HepG2 (cell line): ENCODE data around the gene THOC7. TPM values are rescaled to one million over a fixed set of nuclear protein-coding genes. Genes with fewer than 3 reads are reported as not detected.

ENCODE experiments used
- ATAC-seq: fragments of 200-7000 bp; cut with Tn5 transposase; 3 replicates; pipeline ENCODE4 v1.9.1; 2020; ENCODE audit warnings: mild to moderate bottlenecking, moderate library complexity
- BruUV-seq: library from RNA; stranded (reverse); fragments of 400-500 nt; replicated peaks from 2 replicates; lab custom pipeline; 2021; lab: Mats Ljungman, UMichigan
- CTCF ChIA-PET: fragments of 300-600 bp; formaldehyde crosslinking; extraction: SDS; loops from one replicate; lab custom pipeline; 2021; ENCODE audit warnings: low total read pairs, inconsistent platforms, low intra/inter-chr PET ratio; lab: Yijun Ruan, JAX
- POLR2A ChIA-PET: fragments of 350-600 bp; sonication (Branson Sonifier 250); formaldehyde crosslinking; loops from one replicate; lab custom pipeline; 2020; ENCODE audit warnings: antibody characterized with exemption, inconsistent platforms; lab: Yijun Ruan, JAX
- DNase-seq: peaks from one replicate; pipeline ENCODE4 v3.0.0-alpha.2; 2015; ENCODE audit warnings: low spot score
- FAIRE-seq: peaks from 3 replicates; lab custom pipeline; 2011; peaks lifted over from hg19 to GRCh38; lab: Jason Lieb, UNC
- H2AFZ ChIP-seq: one replicate; pipeline ENCODE4 v1.6.1; 2011; ENCODE audit warnings: low read length, inconsistent platforms
- H3K27ac ChIP-seq: fragments of 300-600 bp; 3 replicates; pipeline ENCODE4 v1.8.0; 2011; ENCODE audit warnings: mixed run types, mild to moderate bottlenecking, mixed read lengths, low read length, inconsistent platforms; ENCODE audit not compliant: insufficient read depth; ENCODE audit errors: extremely low read length
- H3K27me3 ChIP-seq, 2 experiments: fragments of 200-600 bp in 1 of 2; 2 replicates in 1 of 2; 3 replicates in 1 of 2; pipeline versions ENCODE4 v1.6.0 to v1.8.0; 2011; ENCODE audit warnings: low read length in 2 of 2, mild to moderate bottlenecking in 2 of 2, moderate library complexity in 2 of 2, inconsistent platforms in 1 of 2; ENCODE audit not compliant: insufficient read depth in 2 of 2, control insufficient read depth in 1 of 2
- H3K36me3 ChIP-seq, 2 experiments: fragments of 200-600 bp in 1 of 2; replicated peaks in 1 of 2; 2 replicates in 1 of 2; 3 replicates in 1 of 2; pipeline versions ENCODE4 v1.5.1 to v1.8.0; 2011; ENCODE audit warnings: low read length in 2 of 2, inconsistent platforms in 1 of 2; ENCODE audit not compliant: insufficient read depth in 2 of 2, control insufficient read depth in 1 of 2
- H3K4me1 ChIP-seq: 2 replicates; pipeline ENCODE4 v1.5.1; 2012; ENCODE audit warnings: low read length, inconsistent platforms; ENCODE audit not compliant: insufficient read depth
- H3K4me2 ChIP-seq: 2 replicates; pipeline ENCODE4 v1.6.0; 2011; ENCODE audit warnings: low read depth, low read length, inconsistent platforms
- H3K4me3 ChIP-seq, 3 experiments: fragments of 200-600 bp in 1 of 3; sonication (generic), shearing (Covaris generic) in 1 of 3; replicated peaks in 1 of 3; 2 replicates each; pipeline ENCODE4 v1.5.1; 2011 to 2016; ENCODE audit warnings: low read length in 3 of 3, inconsistent platforms in 2 of 3, low read depth in 2 of 3, mild to moderate bottlenecking in 2 of 3, control low read depth in 1 of 3, mixed read lengths in 1 of 3; ENCODE audit not compliant: insufficient read depth in 1 of 3
- H3K79me2 ChIP-seq: one replicate; pipeline ENCODE4 v1.6.1; 2011; ENCODE audit warnings: low read length, inconsistent platforms; ENCODE audit not compliant: insufficient read depth
- H3K9ac ChIP-seq: 2 replicates; pipeline ENCODE4 v1.6.0; 2011; ENCODE audit warnings: mild to moderate bottlenecking, low read depth, low read length, inconsistent platforms; ENCODE audit not compliant: insufficient read depth
- H3K9me3 ChIP-seq: 2 replicates; pipeline ENCODE4 v1.5.1; 2012; ENCODE audit warnings: mild to moderate bottlenecking, low read length
- H4K20me1 ChIP-seq: 2 replicates; pipeline ENCODE4 v1.6.0; 2011; ENCODE audit warnings: inconsistent platforms, mild to moderate bottlenecking, low read length, moderate library complexity; ENCODE audit not compliant: insufficient read depth
- ADNP ChIP-seq: sonication (generic); formaldehyde crosslinking; IDR thresholded peaks from 2 replicates; pipeline ENCODE4 v1.4.0; 2020; ENCODE audit warnings: missing genetic modification reagents
- CCDC6 ChIP-seq: sonication (generic); formaldehyde crosslinking; IDR thresholded peaks from 2 replicates; pipeline ENCODE4 v1.8.1; 2022; ENCODE audit warnings: mild to moderate bottlenecking, missing genetic modification reagents, moderate library complexity
- MTF2 ChIP-seq: sonication (generic); formaldehyde crosslinking; IDR thresholded peaks from 2 replicates; pipeline ENCODE4 v1.5.0; 2020; ENCODE audit warnings: missing genetic modification reagents, borderline replicate concordance
- NFYB ChIP-seq: sonication (generic); formaldehyde crosslinking; IDR thresholded peaks from 2 replicates; pipeline ENCODE4 v1.4.0; 2020; ENCODE audit warnings: missing genetic modification reagents
- PHF8 ChIP-seq: sonication (generic); formaldehyde crosslinking; IDR thresholded peaks from 2 replicates; pipeline ENCODE4 v1.5.0; 2020; ENCODE audit warnings: missing genetic modification reagents
- SMC3 ChIP-seq: IDR thresholded peaks from 2 replicates; pipeline ENCODE4 v1.6.1; 2011; ENCODE audit warnings: low read length, improper control_type of control experiment
- SRSF9 ChIP-seq: fragments of 200-400 bp; formaldehyde crosslinking; IDR thresholded peaks from 2 replicates; pipeline ENCODE4 v1.6.1; 2018; ENCODE audit warnings: borderline replicate concordance, mild to moderate bottlenecking, low read depth, low read length; ENCODE audit not compliant: insufficient read depth, poor library complexity, severe bottlenecking
- TEF ChIP-seq: sonication (generic); formaldehyde crosslinking; IDR thresholded peaks from 2 replicates; pipeline ENCODE4 v1.5.0; 2020; ENCODE audit warnings: missing genetic modification reagents
- ZNF224 ChIP-seq: sonication (generic); formaldehyde crosslinking; IDR thresholded peaks from 2 replicates; pipeline ENCODE4 v1.5.0; 2020; ENCODE audit warnings: mild to moderate bottlenecking, missing genetic modification reagents
- ZNF263 ChIP-seq: sonication (generic); formaldehyde crosslinking; IDR thresholded peaks from 2 replicates; pipeline ENCODE4 v1.4.0; 2020; ENCODE audit warnings: missing genetic modification reagents
- ZNF350 ChIP-seq: sonication (generic); formaldehyde crosslinking; IDR thresholded peaks from 2 replicates; pipeline ENCODE4 v1.4.0; 2020; ENCODE audit warnings: mild to moderate bottlenecking, low read depth, missing genetic modification reagents, borderline replicate concordance
- ZNF430 ChIP-seq: sonication (generic); formaldehyde crosslinking; IDR thresholded peaks from 2 replicates; pipeline ENCODE4 v1.9.0; 2021; ENCODE audit warnings: mild to moderate bottlenecking, missing genetic modification reagents
- ZNF484 ChIP-seq: sonication (generic); formaldehyde crosslinking; IDR thresholded peaks from 2 replicates; pipeline ENCODE4 v1.5.1; 2020; ENCODE audit warnings: mild to moderate bottlenecking, low read depth, missing genetic modification reagents, borderline replicate concordance
- ZNF670 ChIP-seq: sonication (generic); formaldehyde crosslinking; IDR thresholded peaks from 2 replicates; pipeline ENCODE4 v1.8.0; 2022; ENCODE audit warnings: mild to moderate bottlenecking, missing genetic modification reagents, borderline replicate concordance
- ZNF773 ChIP-seq: sonication (generic); formaldehyde crosslinking; IDR thresholded peaks from 2 replicates; pipeline ENCODE4 v1.4.0; 2020; ENCODE audit warnings: missing genetic modification reagents, borderline replicate concordance
- ZNF784 ChIP-seq: sonication (generic); formaldehyde crosslinking; IDR thresholded peaks from 2 replicates; pipeline ENCODE4 v1.5.1; 2020; ENCODE audit warnings: missing genetic modification reagents, mild to moderate bottlenecking, borderline replicate concordance
- ZNF788 ChIP-seq: sonication (generic); formaldehyde crosslinking; IDR thresholded peaks from 2 replicates; pipeline ENCODE4 v1.5.0; 2020; ENCODE audit warnings: mild to moderate bottlenecking, missing genetic modification reagents, borderline replicate concordance
- WGBS: methylation state at CpG from one replicate; pipeline ENCODE4 v1.1.6; 2017; ENCODE audit warnings: low lambda C conversion rate; 5-methylcytosine and 5-hydroxymethylcytosine counted together
- in situ Hi-C: cut with HindIII; loops from 2 replicates; pipeline ENCODE4 v1.10.0; 2017; ENCODE audit warnings: low pct_unique_long_range_greater_than_20kb; ENCODE audit not compliant: extremely low pct_ligation_motif_present
- intact Hi-C: fragments of 100-400 bp; cut with micrococcal nuclease; formaldehyde crosslinking; loops from one replicate; pipeline ENCODE4 v1.10.0; 2022; ENCODE audit not compliant: unreplicated experiment
- polyA plus RNA-seq, 8 experiments: library from polyadenylated mRNA; depleted of rRNA in 3 of 8; stranded (reverse) in 7 of 8; unstranded in 1 of 8; fragments of >200 nt; fragmentation: Illumina TruSeq in 4 of 8; extraction: Trizol in 4 of 8; gene quantifications; 2 replicates each; pipeline versions ENCODE4 v1.2.1 to v1.2.3, GENCODE V29; 2011 to 2016; ENCODE audit warnings: low read depth in 4 of 8, missing spikeins in 1 of 8, mixed read lengths in 1 of 8; ENCODE audit not compliant: insufficient read depth in 1 of 8
- total RNA-seq, 5 experiments: library from RNA; depleted of rRNA; stranded (reverse); fragments of >200 nt; fragmentation: Illumina TruSeq; extraction: Trizol; gene quantifications; 2 replicates each; pipeline ENCODE4 v1.2.3, GENCODE V29; 2016; ENCODE audit warnings: low read depth in 1 of 5

Gene THOC7
- total and polyA plus RNA-seq, 2 of the 13 experiments (the other 11 are each of a cell fraction or from before 2014, with no cell fraction given): 32.8 to 63.5 TPM

GRCh38 chr3:63830526-63830925 is 33.1 kb downstream of the THOC7 start:
- no peak for FAIRE-seq
- WGBS: 97% methylated on average over 6 of the region's 6 CpGs
- no peak overlapping the region for H3K27ac ChIP-seq
- H3K4me2 ChIP-seq: no peak overlapping the region
- no peaks in the 10 kb centered on the region for H3K79me2 ChIP-seq
- POLR2A ChIA-PET: no interaction called here
- H3K27me3 ChIP-seq: no peaks in the 10 kb centered on the region
- BruUV-seq: no TSS peak
- no peak overlapping the region for H3K9ac ChIP-seq
- H2AFZ ChIP-seq: no peak overlapping the region
- peaks cover 2 to 15% of the 10 kb centered on the region in 2 experiments; a peak in 3 of 5 replicates for H3K36me3 ChIP-seq
- H3K9me3 ChIP-seq: no peaks in the 10 kb centered on the region
- no peak overlapping the region for H3K4me3 ChIP-seq
- in situ Hi-C loops (no loop called here), intact Hi-C loops (no loop called here)
- DNase-seq: no peak
- TF ChIP-seq ZNF788 (CRISPR knock-in tag) (no peak), ZNF224 (no peak), MTF2 (CRISPR knock-in tag) (no peak), ZNF263 (CRISPR knock-in tag) (no peak), CCDC6 (CRISPR knock-in tag) (no peak)
- no peak for ATAC-seq
- H4K20me1 ChIP-seq: no peaks in the 10 kb centered on the region
- no peaks in the 10 kb centered on the region for H3K4me1 ChIP-seq
- CTCF ChIA-PET: no interaction called here

- no TSS peak for BruUV-seq
- no peak for DNase-seq
- POLR2A ChIA-PET: no interaction called here
- no peak for TF ChIP-seq ADNP (CRISPR knock-in tag)
- TF ChIP-seq PHF8 (CRISPR knock-in tag): no peak
- TF ChIP-seq TEF (CRISPR knock-in tag): no peak
- no peak for TF ChIP-seq ZNF430 (CRISPR knock-in tag)
- TF ChIP-seq SRSF9: no peak
- TF ChIP-seq NFYB (CRISPR knock-in tag): no peak
- no peak for TF ChIP-seq ZNF773 (CRISPR knock-in tag)
- no peak for TF ChIP-seq ZNF350 (CRISPR knock-in tag)
- TF ChIP-seq ZNF670: no peak
- TF ChIP-seq ZNF784 (CRISPR knock-in tag): no peak
- TF ChIP-seq ZNF484 (CRISPR knock-in tag): no peak
- no peak for TF ChIP-seq SMC3
Measured at GRCh38 chr3:63824309-63824708, 39.3 kb downstream of the THOC7 start.

More at GRCh38 chr3:63824309-63824708, 39.3 kb downstream of the THOC7 start:
- FAIRE-seq (no peak), ATAC-seq (no peak)
- CTCF ChIA-PET: no interaction called here
- 67% methylated on average over 4 of the region's 4 CpGs for WGBS
- no peaks in the 10 kb centered on the region for H3K36me3 ChIP-seq
- in situ Hi-C loops (loop anchor here (25.0 kb wide), 1 partner anchor 1187 kb away; no protein-coding TSS in a partner anchor), intact Hi-C loops (no loop called here)
- no peak overlapping the region for H2AFZ ChIP-seq
- H3K9me3 ChIP-seq: no peaks in the 10 kb centered on the region
- no peaks in the 10 kb centered on the region for H4K20me1 ChIP-seq
- no peaks in the 10 kb centered on the region for H3K4me1 ChIP-seq
- no peaks in the 10 kb centered on the region for H3K27me3 ChIP-seq
- no peak overlapping the region for H3K4me3 ChIP-seq
- no peak overlapping the region for H3K9ac ChIP-seq
- H3K4me2 ChIP-seq: no peak overlapping the region
- no peak overlapping the region for H3K27ac ChIP-seq
- no peaks in the 10 kb centered on the region for H3K79me2 ChIP-seq
